AG08395 (cell line): ENCODE results near the gene RASSF9.

Experiments
- DNase-seq: peaks from one replicate; pipeline ENCODE4 v3.0.0; 2012; ENCODE audit warnings: mixed read lengths, low spot score

The RASSF9 gene

DNA sequence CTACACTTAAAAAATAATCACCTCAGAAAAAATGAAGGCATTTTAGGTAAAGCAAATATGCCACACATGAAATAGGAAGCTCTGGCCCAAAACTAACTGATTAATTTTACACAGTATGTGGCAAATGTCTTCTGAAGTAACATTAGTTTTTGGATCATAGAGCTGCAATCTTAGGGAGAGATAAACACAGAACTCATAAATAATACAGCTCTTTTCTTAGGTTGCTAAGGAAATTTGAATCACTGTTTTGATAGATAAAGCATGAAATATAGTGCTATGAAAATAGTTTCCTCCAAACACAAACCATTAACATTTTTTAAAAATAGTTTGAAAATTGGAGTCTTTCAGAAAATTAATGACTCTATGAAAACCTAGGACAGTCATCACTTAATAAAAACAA lies 15.0 kb downstream of the RASSF9 start:
- no peak for DNase-seq

DNA sequence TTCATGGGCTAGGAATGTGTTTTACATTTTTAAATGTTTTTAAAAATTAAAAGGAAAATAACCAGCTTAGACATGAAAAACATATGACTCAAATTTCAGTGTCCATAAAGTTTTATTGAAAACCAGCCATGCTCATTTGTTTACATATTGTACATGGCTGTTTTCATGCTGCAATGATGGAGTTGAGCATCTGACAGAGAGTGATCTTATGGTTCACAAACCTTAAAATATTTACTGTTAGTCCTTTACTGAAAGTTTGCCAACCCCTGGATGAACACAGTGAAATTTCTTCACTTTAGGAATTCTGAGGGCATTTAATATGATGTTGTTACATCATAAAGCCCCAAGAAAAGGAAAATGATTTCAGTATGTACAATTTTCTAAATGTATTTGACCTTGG lies 16.1 kb downstream of the RASSF9 start:
- no peak for DNase-seq

DNA sequence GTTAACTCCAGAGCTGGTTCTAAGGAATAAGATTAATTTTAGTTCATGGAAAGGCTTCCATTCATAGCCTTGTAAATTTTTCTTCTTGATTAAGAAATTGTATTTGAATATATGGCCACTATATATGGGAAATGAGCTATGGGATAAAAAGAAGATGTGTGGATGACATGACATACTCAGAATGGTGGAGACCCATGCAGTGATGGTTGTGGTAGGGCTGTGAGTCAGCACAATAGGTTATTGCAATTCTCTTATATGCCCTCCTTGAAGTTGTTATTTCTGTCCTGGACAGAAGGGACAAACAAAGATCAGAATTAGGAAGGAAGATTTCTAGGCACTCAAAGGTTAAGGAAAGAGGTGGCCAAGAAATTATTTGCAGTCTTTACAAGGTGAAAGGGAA lies 21.5 kb downstream of the RASSF9 start:
- no peak for DNase-seq

DNA sequence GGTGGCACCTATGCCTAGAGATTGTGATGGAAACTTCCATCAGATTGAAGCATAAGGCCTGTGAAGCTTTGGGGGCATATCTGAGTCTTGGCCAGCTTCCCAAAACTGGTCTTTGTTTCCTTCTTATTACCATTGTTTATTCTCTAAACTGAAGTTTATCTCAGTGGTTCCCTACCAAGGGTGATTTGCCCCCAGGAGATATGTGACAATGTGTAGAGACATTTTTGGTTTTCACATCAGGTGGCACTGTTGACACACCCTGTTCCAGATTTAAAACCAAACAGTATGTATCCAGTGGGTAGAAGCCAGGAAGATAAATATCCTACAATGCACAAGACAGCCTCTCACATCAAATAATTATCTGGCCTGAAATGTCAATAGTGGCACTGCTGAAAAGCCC lies 22.1 kb downstream of the RASSF9 start:
- no peak for DNase-seq

DNA sequence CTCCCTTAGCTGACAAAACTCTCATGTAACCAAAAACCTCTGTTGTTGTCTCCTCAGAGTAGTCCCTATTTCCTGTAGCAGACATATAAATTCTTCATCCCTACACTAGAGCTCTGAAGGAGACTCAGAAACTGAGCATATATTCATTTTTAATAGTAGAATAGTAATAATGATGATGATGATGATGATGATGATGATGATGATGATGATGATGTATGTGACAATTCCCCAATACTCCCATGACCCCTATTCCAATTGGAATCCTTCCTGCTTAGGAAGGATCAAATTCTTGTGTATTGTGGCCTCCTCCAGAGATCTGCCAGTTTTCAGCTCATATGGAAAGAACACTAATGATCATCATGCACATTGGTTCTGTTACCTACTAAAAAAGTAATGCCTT lies 26.7 kb downstream of the RASSF9 start:
- DNase-seq: no peak

DNA sequence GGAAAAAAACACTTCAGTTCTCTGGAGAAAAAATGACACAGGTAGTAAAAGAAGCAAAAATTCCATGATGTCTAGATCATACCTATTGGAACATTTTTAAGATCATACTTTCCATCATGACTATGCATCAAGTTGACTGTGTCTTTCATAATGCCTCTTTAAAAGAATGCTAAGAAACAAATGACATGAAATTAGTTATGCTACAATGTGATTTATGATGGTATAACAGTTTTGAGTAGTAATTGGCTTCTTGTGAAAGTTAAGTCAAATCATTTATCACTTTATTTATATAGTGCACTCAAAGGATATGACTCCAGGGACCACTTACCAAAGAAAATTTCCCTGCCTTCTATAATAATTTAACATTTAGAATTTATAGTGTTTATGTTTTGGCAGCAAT lies 28.5 kb downstream of the RASSF9 start:
- DNase-seq: no peak

DNA sequence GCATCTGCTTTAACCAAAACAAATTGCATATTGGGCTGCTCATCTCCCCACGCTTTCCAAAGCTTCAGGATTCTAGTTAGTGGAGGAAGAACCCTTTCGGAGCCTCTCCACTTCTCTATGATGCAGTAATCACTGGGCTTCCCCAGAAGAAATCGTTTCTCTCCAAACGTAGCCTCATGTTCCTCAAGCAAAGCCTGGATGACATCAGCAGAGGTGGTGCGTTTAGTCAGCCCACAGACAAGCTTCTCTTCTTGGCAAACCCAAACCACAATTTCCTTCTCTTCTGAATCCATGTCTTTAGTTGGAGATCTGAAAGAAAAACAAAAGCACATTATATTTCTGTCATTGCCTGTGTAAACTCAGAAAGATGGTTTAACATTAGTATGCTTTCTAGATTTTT lies 30.6 kb downstream of the RASSF9 start:
- peak; percentile 58 for DNase-seq

DNA sequence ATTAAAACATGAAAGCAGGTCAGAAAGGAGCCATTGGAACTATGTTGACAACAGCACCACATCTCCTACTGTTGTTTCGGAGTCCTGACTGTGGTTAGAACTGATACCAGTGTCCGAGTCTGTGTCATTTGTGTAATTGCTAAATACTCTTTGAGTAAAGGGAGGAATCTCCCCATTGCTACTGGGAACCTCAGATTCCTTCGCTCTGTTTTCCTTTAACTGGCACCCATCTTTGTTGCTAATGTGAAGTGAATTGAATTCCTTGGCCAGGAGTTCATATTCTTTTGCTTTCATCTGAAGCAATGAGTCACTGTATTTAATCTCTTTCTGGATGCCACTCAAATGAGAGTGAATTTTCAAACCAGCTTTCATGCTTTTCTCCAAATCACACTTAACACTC lies 31.5 kb downstream of the RASSF9 start:
- DNase-seq: peak; percentile 70

DNA sequence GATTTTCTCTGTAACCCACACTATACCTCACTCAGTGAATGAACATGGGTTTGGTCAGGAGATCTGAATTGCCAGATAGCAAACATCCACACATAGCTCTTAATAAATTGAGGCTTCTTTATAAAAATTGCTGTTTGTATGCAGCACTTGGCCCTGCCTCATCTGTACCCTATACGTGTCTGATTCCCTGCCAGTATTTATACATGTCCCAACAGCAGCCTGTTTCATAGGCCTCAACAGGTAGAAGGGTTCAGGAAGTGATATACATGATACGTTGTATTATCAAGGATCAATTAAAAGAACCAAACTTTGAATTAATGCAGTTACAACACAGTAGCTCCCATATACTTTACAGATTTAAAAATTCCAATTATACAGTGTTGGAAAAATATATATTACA lies 32.3 kb downstream of the RASSF9 start:
- DNase-seq: no peak

DNA sequence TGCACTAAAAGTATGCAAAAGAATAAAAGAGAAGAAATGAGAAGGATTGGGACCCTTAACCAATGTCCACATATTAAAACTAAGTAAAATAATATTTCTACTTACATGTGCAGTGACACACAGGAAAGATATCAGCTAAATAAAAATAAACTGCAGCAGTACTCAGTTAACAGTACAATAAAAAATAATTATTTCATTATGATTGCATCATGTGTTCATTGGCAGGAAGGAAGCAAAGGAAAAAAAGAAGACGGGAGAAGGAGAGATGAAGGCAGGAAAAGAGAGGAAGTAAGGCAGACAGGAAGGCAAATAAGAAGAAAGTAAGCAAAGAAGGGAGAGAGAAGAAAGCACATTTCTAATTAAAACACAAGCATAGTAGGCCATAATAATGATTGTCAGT lies 33.0 kb downstream of the RASSF9 start:
- DNase-seq: no peak

DNA sequence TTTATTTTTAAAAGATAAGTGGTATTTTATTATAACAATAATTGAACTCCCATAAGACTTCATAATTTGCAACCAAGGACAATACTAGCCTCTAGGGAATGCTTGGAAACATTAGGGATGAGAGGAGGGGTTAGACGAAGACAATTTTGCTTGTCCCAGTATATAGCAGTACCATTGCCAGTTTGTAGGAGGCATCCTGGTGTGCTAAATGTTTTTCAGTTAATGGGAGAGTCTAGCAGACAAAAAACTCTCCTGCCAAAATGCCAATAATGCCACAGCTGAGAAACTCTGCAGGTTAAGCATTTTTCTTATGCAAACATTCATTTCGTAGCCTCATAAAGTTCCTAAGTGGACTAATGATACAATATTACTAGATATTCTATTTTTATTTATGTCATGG lies 38.1 kb downstream of the RASSF9 start:
- DNase-seq: no peak

DNA sequence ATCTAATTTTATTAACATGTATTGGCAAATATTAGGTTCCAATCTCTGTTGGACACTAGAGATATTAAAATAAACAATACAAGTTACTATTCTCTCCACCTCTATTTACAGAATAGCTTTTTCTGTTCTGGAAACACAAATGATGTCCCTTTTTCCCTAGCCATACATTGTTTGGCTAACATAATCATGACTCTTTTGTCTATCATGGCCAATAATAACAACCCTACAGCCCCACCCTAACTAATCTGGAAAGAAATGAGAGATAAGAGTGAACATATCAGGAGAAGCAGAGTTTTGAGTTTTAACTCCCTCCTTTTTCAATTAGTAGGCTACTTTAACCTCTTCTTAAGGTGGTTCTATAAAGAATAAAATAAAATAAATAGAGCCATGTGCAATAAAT lies 40.2 kb downstream of the RASSF9 start:
- no peak for DNase-seq

DNA sequence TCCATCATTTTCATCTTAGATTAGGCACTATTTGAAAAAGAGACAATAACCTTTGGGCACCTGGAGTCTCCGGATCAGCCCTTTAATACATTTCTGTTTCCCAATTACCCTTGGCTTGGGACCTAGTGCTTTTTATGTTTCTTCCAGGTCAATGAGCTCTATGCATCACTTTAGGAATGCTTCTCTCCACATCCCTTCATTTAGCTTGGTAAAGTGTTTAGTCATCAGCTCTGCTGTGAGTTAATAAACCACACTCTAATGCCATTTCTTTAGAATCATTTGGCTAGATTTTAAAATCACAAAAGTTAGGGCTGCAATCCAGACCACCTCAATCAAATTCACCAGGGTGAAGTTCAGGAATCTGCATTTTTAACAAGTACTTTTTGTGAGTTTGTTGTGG lies 41.7 kb downstream of the RASSF9 start:
- DNase-seq: peak; percentile 41

DNA sequence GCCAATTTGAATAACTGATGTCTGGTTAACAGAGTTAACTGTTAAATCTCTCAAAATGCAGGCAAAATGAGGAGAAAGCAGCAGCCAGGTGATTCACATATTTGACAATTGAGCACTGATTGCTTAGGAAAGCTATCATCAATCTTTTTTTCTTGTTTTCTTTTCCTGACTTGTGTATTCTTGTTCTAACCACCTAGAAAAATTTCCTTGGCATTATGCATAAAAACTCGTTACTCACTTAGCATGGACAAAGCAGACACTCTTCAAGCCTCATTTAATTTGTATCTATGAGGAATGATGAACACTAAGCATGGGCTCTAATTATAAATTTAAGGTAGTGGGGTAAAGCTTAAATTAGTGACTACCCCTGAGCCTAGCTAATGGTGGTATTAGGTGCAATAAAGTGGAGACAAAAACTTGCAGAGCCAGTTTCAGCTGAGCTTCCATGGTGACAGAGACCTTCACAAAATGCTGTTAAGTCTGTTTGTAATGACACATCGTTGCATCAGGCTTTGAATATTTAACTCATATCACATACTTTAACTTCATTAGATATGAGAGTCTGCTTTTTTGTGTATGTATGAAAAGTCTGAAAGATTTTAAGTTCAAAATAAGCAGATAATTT lies 52.0 kb downstream of the RASSF9 start:
- DNase-seq: no peak

DNA sequence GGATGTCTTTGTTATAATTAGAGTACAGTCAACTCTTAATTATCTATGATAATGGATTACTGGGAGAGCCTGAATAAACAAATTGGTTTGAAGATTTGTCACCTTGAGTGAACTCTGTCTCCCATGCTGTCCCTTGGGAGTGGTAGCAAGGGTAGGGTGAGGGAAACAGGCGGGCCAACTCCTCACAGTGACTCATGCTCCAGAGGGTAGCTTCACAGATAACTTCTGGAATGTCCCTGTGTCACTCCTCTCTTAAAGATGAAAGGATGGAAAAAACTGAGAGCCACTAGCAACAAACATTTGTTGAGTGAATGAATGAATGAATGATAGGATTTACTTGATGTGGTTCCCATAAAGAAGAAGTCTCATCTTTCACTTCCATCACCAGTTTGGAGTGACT lies 53.5 kb downstream of the RASSF9 start:
- no peak for DNase-seq

DNA sequence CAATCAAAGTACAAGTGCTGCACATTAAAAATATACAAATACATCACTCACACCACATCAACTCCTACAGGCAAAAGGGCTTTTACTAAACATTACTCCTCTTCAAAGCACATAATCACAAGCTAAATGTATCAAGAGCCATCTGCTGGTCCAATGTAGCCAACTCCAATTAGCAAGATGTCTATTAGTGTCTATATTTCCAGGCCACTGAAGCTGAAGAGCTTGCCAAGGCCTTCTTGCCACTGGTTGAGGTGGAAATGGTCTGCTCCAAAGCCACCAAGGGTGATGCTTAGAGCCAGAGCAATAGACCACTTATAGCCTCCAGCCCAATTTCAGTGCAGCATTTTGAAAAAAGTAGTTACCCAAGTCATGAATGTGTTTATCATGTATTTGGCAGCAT lies 54.4 kb downstream of the RASSF9 start:
- DNase-seq: no peak

DNA sequence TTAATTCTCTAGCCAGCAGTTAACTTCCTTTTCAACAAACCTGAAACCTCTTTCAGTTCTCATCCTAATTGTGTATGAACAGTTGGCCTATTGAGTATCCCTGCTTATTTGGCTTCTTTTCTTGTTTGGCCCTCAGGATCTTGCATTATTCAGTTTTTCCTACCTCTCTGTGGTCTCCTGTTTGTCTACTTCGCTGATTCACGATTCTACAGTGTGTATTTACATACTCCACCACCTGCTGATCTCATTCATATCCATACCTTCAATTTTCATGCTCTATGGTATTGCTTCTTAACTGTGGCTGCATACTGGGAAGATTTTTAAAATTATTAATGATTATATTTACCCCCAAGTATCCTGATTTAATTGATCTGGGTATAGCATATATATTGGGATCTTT lies 56.4 kb downstream of the RASSF9 start:
- no peak for DNase-seq

DNA sequence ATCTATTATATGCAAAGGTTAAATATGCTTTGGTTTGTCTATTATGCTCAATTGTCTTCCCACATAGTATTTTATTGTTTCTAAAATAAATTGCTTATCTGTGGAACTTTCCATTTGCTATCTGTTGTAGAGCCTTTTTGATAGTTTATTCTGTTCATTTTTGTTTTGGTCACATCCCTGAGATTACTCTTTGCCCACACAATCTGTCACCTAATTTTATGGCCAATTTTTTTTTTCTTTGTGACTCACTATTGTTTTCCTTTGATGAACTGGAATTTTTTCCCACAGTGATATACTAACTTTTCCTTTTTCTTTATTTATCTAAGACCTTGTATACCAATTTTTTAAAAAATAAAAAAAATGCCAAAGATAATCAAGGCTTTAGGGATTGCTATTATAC lies 61.1 kb downstream of the RASSF9 start:
- DNase-seq: no peak

DNA sequence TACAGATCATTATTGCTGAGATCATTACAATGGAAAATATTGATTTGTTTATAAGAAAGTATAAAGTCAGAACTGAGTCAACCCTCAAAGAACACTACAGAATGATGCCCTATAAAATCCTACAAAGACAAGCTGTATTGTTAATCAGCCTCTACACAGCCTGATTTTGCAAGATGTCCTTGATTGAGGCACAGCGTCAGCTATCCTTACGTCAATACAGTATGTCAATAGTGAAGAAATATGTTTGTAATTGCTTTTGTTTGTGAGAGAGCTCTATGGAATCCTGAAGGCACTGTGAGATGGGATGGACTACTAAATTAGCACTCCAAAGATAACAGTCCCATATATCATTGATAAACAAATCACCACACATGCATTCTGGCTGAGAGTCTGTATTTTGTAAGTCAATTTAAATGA lies 70.7 kb downstream of the RASSF9 start:
- DNase-seq: no peak

DNA sequence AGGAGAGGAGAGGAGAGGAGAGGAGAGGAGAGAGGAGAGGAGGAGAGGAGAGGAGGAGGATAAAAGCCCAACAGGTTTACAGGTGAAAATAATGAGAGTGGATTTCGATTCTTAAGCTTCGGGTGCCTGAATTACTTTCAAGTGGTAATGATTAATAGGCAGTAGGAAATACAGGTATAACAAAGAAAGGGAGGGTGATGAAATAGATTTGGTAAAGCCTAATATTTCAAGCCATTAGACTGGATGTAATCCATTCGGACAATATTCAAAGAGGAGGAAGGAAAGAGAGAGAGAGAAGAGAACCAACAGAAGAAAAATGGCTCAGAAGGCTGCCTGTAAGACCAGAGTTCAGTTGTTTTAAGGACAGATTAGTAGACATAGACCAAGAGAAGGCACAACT lies 76.6 kb downstream of the RASSF9 start:
- no peak for DNase-seq

DNA sequence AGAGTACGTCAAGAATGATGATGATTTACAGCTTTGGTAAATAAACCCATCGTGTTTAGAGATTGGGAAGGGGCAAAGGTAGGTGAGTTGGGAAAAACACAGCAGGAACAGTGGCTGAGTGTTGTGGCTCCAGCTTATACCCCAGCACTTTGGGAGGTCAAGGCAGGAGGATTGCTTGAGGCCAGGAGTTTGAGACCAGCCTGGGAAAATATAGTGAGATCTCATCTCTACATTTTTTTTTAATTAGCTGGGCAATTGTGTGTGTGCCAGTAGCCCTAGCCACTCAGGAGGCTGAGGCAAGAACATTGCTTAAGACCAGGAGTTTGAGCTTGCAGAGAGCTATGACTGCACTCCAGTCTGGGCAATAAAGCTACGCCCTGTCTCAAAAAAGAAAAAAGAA lies 77.1 kb downstream of the RASSF9 start:
- DNase-seq: no peak

DNA sequence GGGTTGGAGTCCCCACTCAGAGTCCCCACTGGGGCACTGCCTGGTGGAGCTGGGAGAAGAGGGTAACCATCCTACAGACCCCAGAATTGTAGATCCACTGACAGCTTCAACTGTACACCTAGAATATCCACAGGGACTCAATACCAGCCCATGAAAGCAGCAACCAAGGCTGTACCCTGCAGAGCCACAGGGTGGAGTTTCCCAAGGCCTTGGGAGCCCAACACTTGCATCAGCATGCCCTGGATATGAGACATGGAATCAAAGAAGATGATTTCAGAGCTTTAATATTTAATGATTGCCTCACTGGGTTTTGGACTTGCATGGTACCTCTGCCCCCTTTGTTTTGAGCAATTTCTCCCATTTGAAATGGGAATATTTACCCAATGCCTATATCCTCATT lies 80.4 kb downstream of the RASSF9 start:
- no peak for DNase-seq
